ENCODE measurements around the gene SYNGAP1. TPM values are rescaled to one million over a fixed set of nuclear protein-coding genes. Genes with fewer than 3 reads are reported as not detected.

Gene SYNGAP1
- total and polyA plus RNA-seq, 2 of the 8 experiments (the other 6 are each of a cell fraction or from before 2014, with no cell fraction given), result 31.0 to 101 TPM

DNA sequence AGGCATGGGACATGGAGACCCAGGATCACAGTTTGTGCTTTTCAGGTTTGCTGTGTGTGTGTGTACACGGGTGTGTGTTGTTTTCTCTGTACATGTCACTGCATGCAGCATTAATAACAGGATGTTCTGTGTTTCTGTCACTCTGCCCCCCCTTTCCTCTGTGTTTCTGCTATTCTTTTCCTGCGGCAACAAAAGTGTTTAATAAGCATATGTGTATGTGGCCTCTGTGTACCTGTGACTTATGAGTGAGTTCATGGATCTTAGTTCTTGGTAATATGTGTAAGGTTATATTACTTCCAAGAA, 9.8 kb downstream of the SYNGAP1 start:
- H2AFZ ChIP-seq (ENCODE audit: low read length), result no peak overlapping the region
- H4K20me1 ChIP-seq (replicated peaks in 1 of 2; ENCODE audit: control insufficient read depth in 1 of 2, insufficient read depth in 2 of 2, low read length in 2 of 2), result peaks cover 0 to 13% of the 10 kb centered on the region in 2 experiments
- H3K79me2 ChIP-seq (ENCODE audit: control insufficient read depth in 1 of 2, insufficient read depth in 2 of 2, low read length in 2 of 2), result peaks cover 13 to 67% of the 10 kb centered on the region in 2 experiments
- H3K27me3 ChIP-seq (replicated peaks in 1 of 4; ENCODE audit: control insufficient read depth in 3 of 4, extremely low read depth in 1 of 4, insufficient read depth in 3 of 4, low read length in 3 of 4), result no peaks in the 10 kb centered on the region
- H3K56ac ChIP-seq (replicated peaks; ENCODE audit: insufficient read length, low read depth, low read length), result no peak overlapping the region
- 91% methylated on average over 2 of the region's 2 CpGs; no CpG with 5 or more reads in 1 of the 2 experiments for WGBS, 2 experiments (ENCODE audit: extremely low coverage in 1 of 2, insufficient coverage in 1 of 2, insufficient read length in 1 of 2, insufficient replicate concordance in 2 of 2, low coverage in 1 of 2, low lambda C conversion rate in 2 of 2, missing lambda C conversion rate in 1 of 2)
- H3K4me1 ChIP-seq (replicated peaks in 1 of 4; ENCODE audit: control insufficient read depth in 3 of 4, insufficient read depth in 4 of 4, low read length in 3 of 4), result peaks cover 15 to 47% (median 29%) of the 10 kb centered on the region in 4 experiments
- H4K91ac ChIP-seq (replicated peaks; ENCODE audit: insufficient read length, low read length), result peak overlapping the region; percentile 94
- no peak overlapping the region for H3K18ac ChIP-seq (ENCODE audit: extremely low read depth, low read length)
- peak overlapping the region; percentile 100 for H2BK15ac ChIP-seq (ENCODE audit: low read length)
- TF ChIP-seq TCF12 (IDR thresholded peaks at IDR 0.05; ENCODE audit: low read depth, low read length) (no peak), JUND (IDR thresholded peaks at IDR 0.05; ENCODE audit: low read length) (no peak), CTBP2 (IDR thresholded peaks at IDR 0.05; ENCODE audit: borderline replicate concordance, insufficient read depth, insufficient read length, low read length) (no peak), EZH2 (IDR thresholded peaks at IDR 0.05; ENCODE audit: low read depth, low read length, severe bottlenecking) (no peak), POU5F1 (IDR thresholded peaks at IDR 0.05; ENCODE audit: low read depth, low read length) (no peak), TAF1 (IDR thresholded peaks at IDR 0.05; ENCODE audit: low read depth, low read length) (no peak), SAP30 (IDR thresholded peaks at IDR 0.05; ENCODE audit: insufficient read depth, insufficient replicate concordance, low read length) (no peak), BCL11A (IDR thresholded peaks at IDR 0.05; ENCODE audit: low read depth in 2 of 2, low read length in 2 of 2) (no peak), BACH1 (IDR thresholded peaks at IDR 0.05; ENCODE audit: low read length) (no peak), SP4 (IDR thresholded peaks at IDR 0.05; ENCODE audit: low read length) (no peak), HDAC6 (IDR thresholded peaks at IDR 0.05; ENCODE audit: low read depth, low read length) (no peak), MAFK (IDR thresholded peaks at IDR 0.05; ENCODE audit: low read depth, low read length) (no peak)
- TF ChIP-seq, protein P1, sequence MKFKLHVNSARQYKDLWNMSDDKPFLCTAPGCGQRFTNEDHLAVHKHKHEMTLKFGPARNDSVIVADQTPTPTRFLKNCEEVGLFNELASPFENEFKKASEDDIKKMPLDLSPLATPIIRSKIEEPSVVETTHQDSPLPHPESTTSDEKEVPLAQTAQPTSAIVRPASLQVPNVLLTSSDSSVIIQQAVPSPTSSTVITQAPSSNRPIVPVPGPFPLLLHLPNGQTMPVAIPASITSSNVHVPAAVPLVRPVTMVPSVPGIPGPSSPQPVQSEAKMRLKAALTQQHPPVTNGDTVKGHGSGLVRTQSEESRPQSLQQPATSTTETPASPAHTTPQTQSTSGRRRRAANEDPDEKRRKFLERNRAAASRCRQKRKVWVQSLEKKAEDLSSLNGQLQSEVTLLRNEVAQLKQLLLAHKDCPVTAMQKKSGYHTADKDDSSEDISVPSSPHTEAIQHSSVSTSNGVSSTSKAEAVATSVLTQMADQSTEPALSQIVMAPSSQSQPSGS (IDR thresholded peaks at IDR 0.05; ENCODE audit: low read length), result no peak
- FAIRE-seq (no peak), DNase-seq (ENCODE audit: low read depth in 1 of 2, low spot score in 2 of 2) (no peak)
- H3K9me3 ChIP-seq (ENCODE audit: insufficient read depth in 2 of 2, low read depth in 1 of 2, low read length in 1 of 2), result no peaks in the 10 kb centered on the region
- H2BK120ac ChIP-seq (replicated peaks; ENCODE audit: low read depth, low read length), result no peak overlapping the region
- H3K27ac ChIP-seq (ENCODE audit: low read depth, low read length), result no peak overlapping the region
- no peaks in the 10 kb centered on the region for H3K36me3 ChIP-seq (ENCODE audit: control insufficient read depth in 2 of 4, insufficient read depth in 4 of 4, low read length in 3 of 4)
- POLR2A ChIA-PET (ENCODE audit: partially characterized antibody), result interaction anchor here (0.8 to 14.8 kb wide), 5 partner anchors 11 to 22 kb away, joined by 3 to 381 read pairs (median 35); partner anchors contain the start of genes CUTA, PHF1, SYNGAP1 and ZBTB9
- H2BK5ac ChIP-seq (ENCODE audit: low read depth, low read length), result peak overlapping the region; percentile 92; the same call in 1 of the 2 replicates
- no peak overlapping the region for H3K4ac ChIP-seq (replicated peaks; ENCODE audit: insufficient read length, low read depth, low read length)
- no peak overlapping the region for H2BK20ac ChIP-seq (ENCODE audit: low read length)
- no peak overlapping the region for H3K4me3 ChIP-seq (ENCODE audit: extremely low read depth in 1 of 4, insufficient read depth in 2 of 4, low read depth in 3 of 4, low read length in 4 of 4)
- CTCF ChIA-PET (ENCODE audit: partially characterized antibody), result interaction anchor here (1.1 to 4.1 kb wide), 3 partner anchors 11 to 39 kb away, joined by 7 to 22 read pairs (median 16); partner anchors contain the start of genes CUTA and SYNGAP1
- peaks cover 17% of the 10 kb centered on the region for H3K79me1 ChIP-seq (ENCODE audit: low read depth, low read length)
- H4K8ac ChIP-seq (ENCODE audit: extremely low read depth, insufficient read depth, low read length), result no peak overlapping the region
- H3K9ac ChIP-seq (replicated peaks in 1 of 4; ENCODE audit: extremely low read depth in 1 of 4, low read depth in 3 of 4, low read length in 3 of 4), result no peak overlapping the region
- no peak overlapping the region for H3K14ac ChIP-seq (ENCODE audit: insufficient read length)
- no peak overlapping the region for H4K5ac ChIP-seq (ENCODE audit: insufficient read length, low read depth, low read length)
- 0 out of 2 replicates have a peak overlapping the region, but pooled peaks have one; percentile 79 for H2AK5ac ChIP-seq (ENCODE audit: low read depth, low read length)
- no peak overlapping the region for H3K23ac ChIP-seq (ENCODE audit: insufficient read length)
- peaks cover 37% of the 10 kb centered on the region for H3K23me2 ChIP-seq (ENCODE audit: low read depth, low read length)
- peak overlapping the region; percentile 17 to 83; a peak in 2 of 4 replicates for H3K4me2 ChIP-seq (ENCODE audit: insufficient read depth in 1 of 2, low read depth in 2 of 2, low read length in 2 of 2)
- peak overlapping the region; percentile 65; the same call in 1 of the 2 replicates for H2BK12ac ChIP-seq (ENCODE audit: low read depth, low read length)
